ENCODE measurements around the gene TP53I11.

Gene TP53I11

DNA sequence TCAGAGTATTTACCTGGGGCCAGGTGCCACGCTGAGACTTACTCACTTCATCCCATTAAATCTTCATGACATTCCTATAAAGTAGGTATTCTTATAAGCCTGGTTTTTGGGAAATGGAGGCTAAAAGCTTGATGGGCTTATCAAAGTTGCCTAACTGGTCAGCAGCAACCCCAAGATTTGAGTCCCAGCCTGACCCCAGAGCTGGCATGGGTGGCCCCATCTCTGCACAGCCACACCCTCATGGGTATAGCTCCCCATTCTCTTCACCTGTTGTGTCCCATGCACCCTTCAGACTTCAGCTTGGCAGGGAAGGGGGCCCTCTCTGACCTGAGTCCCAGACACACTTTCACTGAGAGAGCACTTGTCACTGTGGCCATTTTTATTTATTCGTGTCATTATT, 37.4 kb upstream of the TP53I11 start:
- Histone ChIP-seq H3K27ac (ENCODE audit: low read length) (no peak overlapping the region), H3K27me3 (ENCODE audit: insufficient read depth, low read length) (no peaks in the 10 kb centered on the region), H3K9ac (ENCODE audit: low read depth, low read length) (no peak overlapping the region), H3K9me3 (ENCODE audit: insufficient read depth, low read depth, low read length) (no peaks in the 10 kb centered on the region), H3K4me3 (ENCODE audit: low read length) (no peak overlapping the region), H3K4me1 (ENCODE audit: insufficient read depth, low read length) (no peaks in the 10 kb centered on the region; the same call in 1 of the 2 replicates), H3K36me3 (ENCODE audit: insufficient read depth, low read depth, low read length) (no peaks in the 10 kb centered on the region)

GRCh38 chr11:44987506-44987905, 36.8 kb upstream of the TP53I11 start:
- Histone ChIP-seq H3K4me3 (ENCODE audit: low read length) (no peak overlapping the region), H3K9ac (ENCODE audit: low read depth, low read length) (no peak overlapping the region), H3K4me1 (ENCODE audit: insufficient read depth, low read length) (no peaks in the 10 kb centered on the region), H3K27ac (ENCODE audit: low read length) (no peak overlapping the region), H3K9me3 (ENCODE audit: insufficient read depth, low read depth, low read length) (no peaks in the 10 kb centered on the region), H3K27me3 (ENCODE audit: insufficient read depth, low read length) (no peaks in the 10 kb centered on the region), H3K36me3 (ENCODE audit: insufficient read depth, low read depth, low read length) (no peaks in the 10 kb centered on the region)

GRCh38 chr11:44986315-44986714, 35.6 kb upstream of the TP53I11 start:
- H3K36me3 ChIP-seq (ENCODE audit: insufficient read depth, low read depth, low read length): no peaks in the 10 kb centered on the region
- no peak overlapping the region for H3K27ac ChIP-seq (ENCODE audit: low read length)
- no peak overlapping the region for H3K4me3 ChIP-seq (ENCODE audit: low read length)
- H3K9ac ChIP-seq (ENCODE audit: low read depth, low read length): no peak overlapping the region
- no peaks in the 10 kb centered on the region for H3K27me3 ChIP-seq (ENCODE audit: insufficient read depth, low read length)
- H3K4me1 ChIP-seq (ENCODE audit: insufficient read depth, low read length): no peaks in the 10 kb centered on the region
- no peaks in the 10 kb centered on the region for H3K9me3 ChIP-seq (ENCODE audit: insufficient read depth, low read depth, low read length)

- no peaks in the 10 kb centered on the region for H3K9me3 ChIP-seq (ENCODE audit: insufficient read depth, low read depth, low read length)
- H3K36me3 ChIP-seq (ENCODE audit: insufficient read depth, low read depth, low read length): no peaks in the 10 kb centered on the region
- H3K27ac ChIP-seq (ENCODE audit: low read length): no peak overlapping the region
- H3K4me3 ChIP-seq (ENCODE audit: low read length): no peak overlapping the region
- no peaks in the 10 kb centered on the region for H3K27me3 ChIP-seq (ENCODE audit: insufficient read depth, low read length)
- no peak overlapping the region for H3K9ac ChIP-seq (ENCODE audit: low read depth, low read length)
- no peaks in the 10 kb centered on the region for H3K4me1 ChIP-seq (ENCODE audit: insufficient read depth, low read length)
Measured at GRCh38 chr11:44985721-44986120, 35.0 kb upstream of the TP53I11 start.

GRCh38 chr11:44983786-44984185, 33.1 kb upstream of the TP53I11 start:
- Histone ChIP-seq H3K4me1 (ENCODE audit: insufficient read depth, low read length) (peaks cover 18% of the 10 kb centered on the region), H3K9ac (ENCODE audit: low read depth, low read length) (no peak overlapping the region), H3K9me3 (ENCODE audit: insufficient read depth, low read depth, low read length) (no peaks in the 10 kb centered on the region), H3K27ac (ENCODE audit: low read length) (no peak overlapping the region), H3K4me3 (ENCODE audit: low read length) (no peak overlapping the region), H3K27me3 (ENCODE audit: insufficient read depth, low read length) (no peaks in the 10 kb centered on the region), H3K36me3 (ENCODE audit: insufficient read depth, low read depth, low read length) (no peaks in the 10 kb centered on the region)

DNA sequence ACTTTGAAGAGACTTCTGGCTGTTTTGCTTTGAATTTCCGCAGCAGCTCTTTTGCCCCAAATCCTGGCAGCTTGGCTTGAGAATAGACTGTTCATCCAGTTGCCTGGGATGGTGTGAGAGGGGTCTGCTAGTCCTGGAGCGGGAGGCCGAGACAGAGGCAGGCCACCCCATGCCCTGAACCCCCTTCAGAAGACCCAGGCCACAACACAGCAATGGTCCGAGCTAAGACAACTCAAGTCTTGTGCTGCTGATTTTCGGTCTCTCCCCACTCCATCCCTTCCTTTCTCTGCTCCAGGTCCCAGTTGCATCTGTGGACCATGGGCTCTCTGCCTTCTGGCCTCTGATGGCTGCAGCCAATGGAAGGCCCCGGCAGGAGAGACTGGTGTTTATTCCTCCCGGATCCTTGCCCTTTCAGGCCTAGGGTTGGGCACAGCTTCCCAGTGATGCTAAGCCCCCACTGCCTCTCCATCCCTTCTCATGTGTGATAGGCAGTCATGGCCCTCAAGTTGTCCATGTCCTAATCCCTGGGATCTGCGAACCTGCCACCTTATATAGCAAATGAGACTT, 31.9 kb upstream of the TP53I11 start:
- Histone ChIP-seq H3K9me3 (ENCODE audit: insufficient read depth, low read depth, low read length) (no peaks in the 10 kb centered on the region), H3K36me3 (ENCODE audit: insufficient read depth, low read depth, low read length) (no peaks in the 10 kb centered on the region), H3K27ac (ENCODE audit: low read length) (no peak overlapping the region), H3K4me1 (ENCODE audit: insufficient read depth, low read length) (peaks cover 20% of the 10 kb centered on the region), H3K27me3 (ENCODE audit: insufficient read depth, low read length) (no peaks in the 10 kb centered on the region), H3K9ac (ENCODE audit: low read depth, low read length) (no peak overlapping the region), H3K4me3 (ENCODE audit: low read length) (no peak overlapping the region)

DNA sequence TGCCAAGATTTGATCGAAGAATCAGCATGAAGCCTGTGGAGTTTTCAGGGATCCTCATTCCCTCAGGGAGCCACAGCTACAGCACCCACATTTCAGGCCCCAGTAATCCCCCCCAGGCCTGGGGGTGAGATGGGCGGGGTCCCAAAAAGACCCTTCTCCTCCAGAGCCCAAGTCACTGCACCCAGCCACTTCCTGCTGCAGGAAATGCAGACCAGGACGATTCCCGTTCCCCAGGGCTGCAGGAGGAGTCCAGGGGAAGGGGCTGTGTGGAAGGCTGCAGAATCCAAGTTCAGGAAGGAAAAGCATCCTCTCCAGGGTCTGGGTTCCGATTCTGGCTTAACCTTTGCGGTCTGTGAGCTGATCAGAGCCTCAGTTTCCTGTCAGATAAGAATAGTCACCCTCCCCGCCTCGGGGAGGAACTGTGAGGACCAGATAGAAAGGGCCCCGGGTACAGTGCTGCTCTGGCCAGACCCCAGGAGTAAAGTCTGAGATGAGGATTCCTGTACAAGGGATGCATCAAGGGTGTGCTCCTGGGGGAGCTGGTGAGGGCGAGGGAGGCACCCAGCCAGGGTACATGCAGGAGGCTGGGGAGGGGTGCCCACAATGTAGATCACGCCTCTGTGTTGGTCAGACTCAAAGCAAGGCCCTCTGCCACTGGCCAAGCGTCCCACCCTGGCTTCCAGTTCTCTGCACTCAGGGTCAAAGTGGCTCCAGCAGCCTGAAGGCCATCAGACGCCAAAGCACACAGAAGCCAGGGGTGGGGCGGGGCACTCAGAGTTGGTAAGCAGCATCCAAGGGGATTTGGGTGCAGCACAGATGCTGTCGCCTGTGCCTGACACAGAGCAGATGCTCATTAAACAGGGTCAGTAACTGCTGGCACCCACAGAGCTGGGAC, 30.1 kb upstream of the TP53I11 start:
- Histone ChIP-seq H3K4me1 (ENCODE audit: insufficient read depth, low read length) (peaks cover 20% of the 10 kb centered on the region), H3K27me3 (ENCODE audit: insufficient read depth, low read length) (no peaks in the 10 kb centered on the region), H3K27ac (ENCODE audit: low read length) (no peak overlapping the region), H3K9me3 (ENCODE audit: insufficient read depth, low read depth, low read length) (no peaks in the 10 kb centered on the region), H3K9ac (ENCODE audit: low read depth, low read length) (peak overlapping the region; percentile 52; the same call in 1 of the 2 replicates), H3K36me3 (ENCODE audit: insufficient read depth, low read depth, low read length) (no peaks in the 10 kb centered on the region), H3K4me3 (ENCODE audit: low read length) (no peak overlapping the region)

- H3K4me3 ChIP-seq (ENCODE audit: low read length): no peak overlapping the region
- H3K27ac ChIP-seq (ENCODE audit: low read length): no peak overlapping the region
- no peaks in the 10 kb centered on the region for H3K27me3 ChIP-seq (ENCODE audit: insufficient read depth, low read length)
- H3K4me1 ChIP-seq (ENCODE audit: insufficient read depth, low read length): peaks cover 20% of the 10 kb centered on the region
- no peaks in the 10 kb centered on the region for H3K36me3 ChIP-seq (ENCODE audit: insufficient read depth, low read depth, low read length)
- no peaks in the 10 kb centered on the region for H3K9me3 ChIP-seq (ENCODE audit: insufficient read depth, low read depth, low read length)
- H3K9ac ChIP-seq (ENCODE audit: low read depth, low read length): peak overlapping the region; percentile 52; the same call in 1 of the 2 replicates
Measured at GRCh38 chr11:44979543-44980399, 29.1 kb upstream of the TP53I11 start.

DNA sequence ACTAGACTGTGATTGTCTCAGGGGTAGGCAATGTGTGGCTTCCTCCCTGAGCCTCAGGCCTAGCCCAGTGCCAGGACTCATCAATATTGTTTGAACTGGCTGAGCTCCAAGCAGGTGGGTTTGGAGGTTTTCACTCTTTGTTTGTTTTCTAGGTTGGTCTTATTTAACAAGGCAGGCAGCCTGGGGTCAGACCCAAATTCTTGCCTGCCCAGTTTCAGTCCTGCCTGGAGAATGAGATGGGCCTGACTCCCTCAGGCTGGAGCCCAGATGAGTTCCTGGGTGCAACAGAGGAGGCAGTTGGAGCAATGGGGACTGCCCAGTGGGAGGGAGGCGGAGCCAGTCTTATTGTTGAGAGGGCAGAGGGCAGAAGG, 28.3 kb upstream of the TP53I11 start:
- no peaks in the 10 kb centered on the region for H3K36me3 ChIP-seq (ENCODE audit: insufficient read depth, low read depth, low read length)
- no peak overlapping the region; the same call in 1 of the 2 replicates for H3K9ac ChIP-seq (ENCODE audit: low read depth, low read length)
- no peak overlapping the region for H3K27ac ChIP-seq (ENCODE audit: low read length)
- no peaks in the 10 kb centered on the region for H3K27me3 ChIP-seq (ENCODE audit: insufficient read depth, low read length)
- no peak overlapping the region for H3K4me3 ChIP-seq (ENCODE audit: low read length)
- no peaks in the 10 kb centered on the region for H3K9me3 ChIP-seq (ENCODE audit: insufficient read depth, low read depth, low read length)
- H3K4me1 ChIP-seq (ENCODE audit: insufficient read depth, low read length): peaks cover 20% of the 10 kb centered on the region

- Histone ChIP-seq H3K9ac (ENCODE audit: low read depth, low read length) (no peak overlapping the region), H3K4me3 (ENCODE audit: low read length) (no peak overlapping the region), H3K36me3 (ENCODE audit: insufficient read depth, low read depth, low read length) (no peaks in the 10 kb centered on the region), H3K4me1 (ENCODE audit: insufficient read depth, low read length) (peaks cover 20% of the 10 kb centered on the region), H3K27ac (ENCODE audit: low read length) (no peak overlapping the region), H3K9me3 (ENCODE audit: insufficient read depth, low read depth, low read length) (no peaks in the 10 kb centered on the region), H3K27me3 (ENCODE audit: insufficient read depth, low read length) (no peaks in the 10 kb centered on the region)
Measured at GRCh38 chr11:44978274-44978960, 27.7 kb upstream of the TP53I11 start.

GRCh38 chr11:44977493-44977984, 26.9 kb upstream of the TP53I11 start:
- Histone ChIP-seq H3K4me3 (ENCODE audit: low read length) (no peak overlapping the region), H3K9me3 (ENCODE audit: insufficient read depth, low read depth, low read length) (no peaks in the 10 kb centered on the region), H3K27me3 (ENCODE audit: insufficient read depth, low read length) (no peaks in the 10 kb centered on the region), H3K9ac (ENCODE audit: low read depth, low read length) (no peak overlapping the region), H3K27ac (ENCODE audit: low read length) (no peak overlapping the region), H3K36me3 (ENCODE audit: insufficient read depth, low read depth, low read length) (no peaks in the 10 kb centered on the region), H3K4me1 (ENCODE audit: insufficient read depth, low read length) (peaks cover 20% of the 10 kb centered on the region)
